ENCODE measurements around the gene KRTAP5-10.
"Not testable (repeated sequence)": the region's sequence is repeated elsewhere in the genome, so short reads cannot be mapped to it uniquely, and the experiment has no call there.

Gene KRTAP5-10, protein sequence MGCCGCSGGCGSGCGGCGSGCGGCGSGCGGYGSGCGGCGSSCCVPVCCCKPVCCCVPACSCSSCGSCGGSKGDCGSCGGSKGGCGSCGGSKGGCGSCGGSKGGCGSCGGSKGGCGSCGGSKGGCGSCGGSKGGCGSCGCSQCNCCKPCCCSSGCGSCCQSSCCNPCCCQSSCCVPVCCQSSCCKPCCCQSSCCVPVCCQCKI

GRCh38 chr11:71565263-71565662, at the start of gene KRTAP5-10:
Gene KRTAP5-10, plus strand, starts transcription at chr11:71565563. Its CDS starts 25 bp downstream, at chr11:71565588.
- no peak for DNase-seq (ENCODE audit: low read depth)

- DNase-seq (ENCODE audit: low read depth) = no peak
Measured at GRCh38 chr11:71518506-71519471, 46.6 kb upstream of the KRTAP5-10 start.

DNA sequence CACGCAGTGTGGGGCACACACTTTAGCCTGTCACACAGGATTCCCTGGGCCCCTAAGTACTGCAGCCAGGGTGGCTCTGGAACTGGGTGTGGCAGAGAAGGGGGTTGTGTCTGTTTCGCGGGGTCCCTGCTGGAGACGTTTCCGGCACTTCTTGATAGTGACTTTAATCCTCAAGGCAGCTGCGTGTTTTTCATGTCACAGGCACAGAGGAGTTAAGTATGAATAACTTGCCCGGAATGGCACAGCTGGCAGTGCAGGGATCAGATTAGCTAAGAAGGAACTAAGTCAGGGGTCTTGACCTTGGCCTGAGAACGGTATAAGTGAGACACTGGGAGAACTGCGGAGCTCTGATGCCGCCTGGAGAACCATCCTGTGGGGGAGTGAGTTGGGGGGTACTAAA, 45.8 kb upstream of the KRTAP5-10 start:
- no peak for DNase-seq (ENCODE audit: low read depth)

GRCh38 chr11:71525188-71525937, 40.0 kb upstream of the KRTAP5-10 start:
- no peak for DNase-seq (ENCODE audit: low read depth)

DNA sequence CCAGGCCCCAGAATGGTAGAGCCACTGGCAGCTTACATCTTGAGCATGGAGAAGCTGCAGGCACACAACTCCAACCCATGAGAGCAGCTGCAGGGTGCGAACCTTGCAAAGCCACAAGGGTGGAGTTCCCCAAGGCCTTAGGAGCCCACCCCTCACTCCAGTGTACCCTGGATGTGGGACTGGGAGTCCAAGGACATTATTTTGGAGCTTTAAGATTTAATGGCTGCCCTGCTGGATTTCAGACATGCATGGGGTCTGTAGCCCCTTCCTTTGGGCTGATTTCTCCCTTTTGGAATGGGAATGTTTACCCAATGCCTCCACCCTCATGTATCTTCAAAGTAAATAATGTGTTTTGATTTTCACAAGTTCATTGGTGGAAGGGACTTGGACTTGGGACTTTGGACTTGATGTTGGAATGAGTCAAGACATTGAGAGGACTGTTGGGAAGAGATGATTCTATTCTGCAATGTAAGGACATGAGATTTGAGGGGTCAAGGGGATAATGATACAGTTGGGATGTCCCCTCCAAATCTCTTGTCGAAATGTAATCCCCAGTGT, 39.3 kb upstream of the KRTAP5-10 start:
- no peak for DNase-seq (ENCODE audit: low read depth)

GRCh38 chr11:71526796-71527575, 38.4 kb upstream of the KRTAP5-10 start, which contains the start of gene KRTAP5-7:
Gene KRTAP5-7, plus strand, starts transcription at chr11:71527267. Its CDS starts 34 bp downstream, at chr11:71527301.
- not testable (repeated sequence) for DNase-seq (ENCODE audit: low read depth)

- DNase-seq (ENCODE audit: low read depth) = no peak
Measured at GRCh38 chr11:71527576-71528210, 37.7 kb upstream of the KRTAP5-10 start.

- DNase-seq (ENCODE audit: low read depth) = no peak
Measured at GRCh38 chr11:71530602-71531001, 34.8 kb upstream of the KRTAP5-10 start.

DNA sequence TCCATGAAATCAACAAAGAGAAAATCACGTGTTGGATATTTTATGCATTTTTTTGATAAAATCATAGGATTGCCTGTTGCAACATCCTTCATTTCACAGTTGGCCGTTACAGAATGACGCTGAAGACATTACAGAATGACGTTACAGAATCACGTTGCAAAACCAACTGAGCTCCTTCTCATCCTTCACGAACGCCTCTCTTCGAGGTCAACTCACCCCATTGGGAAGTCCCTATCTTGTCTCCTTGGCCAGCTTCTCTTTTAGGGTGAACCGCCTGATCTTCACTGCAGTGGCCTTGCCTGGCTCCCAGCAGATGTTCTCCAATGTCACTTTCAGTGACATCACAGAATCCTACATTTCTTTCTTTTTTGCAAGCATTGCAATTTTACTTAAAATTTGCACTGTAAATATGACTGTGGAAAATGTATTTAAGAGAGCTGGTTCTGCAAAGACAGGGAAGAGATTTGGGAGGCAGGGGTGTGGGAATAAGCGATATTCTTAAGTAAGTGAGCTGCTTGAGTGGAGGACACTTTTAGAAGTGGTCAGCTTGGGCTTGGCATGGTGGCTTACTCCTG, 33.2 kb upstream of the KRTAP5-10 start:
- no peak for DNase-seq (ENCODE audit: low read depth)

- not testable (repeated sequence) for DNase-seq (ENCODE audit: low read depth)
Measured at GRCh38 chr11:71534711-71535608, 30.4 kb upstream of the KRTAP5-10 start.

DNA sequence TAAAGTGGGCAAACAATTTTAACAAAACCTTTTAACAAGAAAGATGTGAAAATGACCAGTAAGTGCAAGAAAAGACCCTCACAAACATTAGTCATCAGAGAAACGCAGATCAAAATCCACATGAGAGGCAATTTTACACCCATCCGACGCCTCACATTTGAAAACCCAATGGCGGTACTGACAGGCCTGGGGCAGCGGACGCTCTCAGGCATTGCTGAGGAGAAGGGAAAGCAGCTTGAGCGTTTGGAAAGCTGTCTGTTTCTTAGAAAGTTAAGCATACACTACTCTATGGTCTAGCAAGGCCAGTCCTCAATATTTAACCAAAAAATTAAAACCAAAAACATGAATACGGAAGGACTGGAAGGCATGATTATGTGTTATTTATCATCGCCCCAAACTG, 29.5 kb upstream of the KRTAP5-10 start:
- DNase-seq (ENCODE audit: low read depth) = no peak

GRCh38 chr11:71537537-71537936, 27.8 kb upstream of the KRTAP5-10 start:
- DNase-seq (ENCODE audit: low read depth) = no peak

- not testable (repeated sequence) for DNase-seq (ENCODE audit: low read depth)
Measured at GRCh38 chr11:71537977-71538665, 27.2 kb upstream of the KRTAP5-10 start, which contains the start of gene KRTAP5-8. Gene KRTAP5-8, plus strand, starts transcription at chr11:71538025. Its CDS starts 31 bp downstream, at chr11:71538056.

GRCh38 chr11:71538666-71538990, 26.7 kb upstream of the KRTAP5-10 start:
- DNase-seq (ENCODE audit: low read depth) = no peak

- no peak for DNase-seq (ENCODE audit: low read depth)
Measured at GRCh38 chr11:71539017-71539416, 26.3 kb upstream of the KRTAP5-10 start.

GRCh38 chr11:71539971-71540370, 25.4 kb upstream of the KRTAP5-10 start:
- not testable (repeated sequence) for DNase-seq (ENCODE audit: low read depth)

- DNase-seq (ENCODE audit: low read depth) = not testable (repeated sequence)
Measured at GRCh38 chr11:71540521-71541304, 24.6 kb upstream of the KRTAP5-10 start.

DNA sequence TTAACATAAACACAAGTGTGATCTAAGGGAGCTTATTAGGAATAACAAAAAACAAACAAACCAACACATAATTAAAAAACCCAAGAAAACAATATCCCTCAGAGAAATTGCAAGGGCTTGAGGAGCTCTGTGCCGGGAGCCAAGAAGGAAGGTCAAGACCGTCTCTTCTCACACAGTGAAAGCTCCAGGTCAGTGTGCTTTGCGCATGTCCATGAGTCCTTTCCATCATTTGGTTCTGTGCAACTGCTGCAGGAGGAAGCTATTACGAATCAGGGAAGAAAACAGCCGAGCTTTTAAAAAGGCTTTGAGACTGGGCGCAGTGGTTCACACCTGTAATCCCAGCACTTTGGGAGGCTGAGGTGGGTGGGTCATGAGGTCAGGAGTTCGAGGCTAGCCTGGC, 23.0 kb upstream of the KRTAP5-10 start:
- DNase-seq (ENCODE audit: low read depth) = no peak
